ENCODE measurements around the gene ERGIC1.
"Not testable (repeated sequence)": the region's sequence is repeated elsewhere in the genome, so short reads cannot be mapped to it uniquely, and the experiment has no call there.

ERGIC1 gene

GRCh38 chr5:172848419-172848818 is 14.4 kb downstream of the ERGIC1 start:
- DNase-seq (ENCODE audit: low read depth in 2 of 2) = no peak

- DNase-seq (ENCODE audit: low read depth in 2 of 2) = no peak
Observed at GRCh38 chr5:172849606-172850453, 15.8 kb downstream of the ERGIC1 start.

- DNase-seq (ENCODE audit: low read depth in 2 of 2) = no peak
Observed at GRCh38 chr5:172850454-172850797, 16.4 kb downstream of the ERGIC1 start.

- not testable (repeated sequence) for DNase-seq (ENCODE audit: low read depth in 2 of 2)
Observed at GRCh38 chr5:172851254-172851653, 17.2 kb downstream of the ERGIC1 start.

GRCh38 chr5:172852490-172853354 is 18.7 kb downstream of the ERGIC1 start:
- no peak for DNase-seq (ENCODE audit: low read depth in 2 of 2)

- DNase-seq (ENCODE audit: low read depth in 2 of 2) = no peak
Observed at GRCh38 chr5:172853355-172853975, 19.4 kb downstream of the ERGIC1 start.

- no peak for DNase-seq (ENCODE audit: low read depth in 2 of 2)
Observed at GRCh38 chr5:172854451-172854871, 20.4 kb downstream of the ERGIC1 start.

- DNase-seq (ENCODE audit: low read depth in 2 of 2) = no peak
Observed at GRCh38 chr5:172854971-172855370, 20.9 kb downstream of the ERGIC1 start.

GRCh38 chr5:172855597-172856292 is 21.7 kb downstream of the ERGIC1 start:
- no peak for DNase-seq (ENCODE audit: low read depth in 2 of 2)

- no peak for DNase-seq (ENCODE audit: low read depth in 2 of 2)
Observed at GRCh38 chr5:172856336-172856735, 22.3 kb downstream of the ERGIC1 start.

GRCh38 chr5:172857982-172858381 is 23.9 kb downstream of the ERGIC1 start:
- no peak for DNase-seq (ENCODE audit: low read depth in 2 of 2)

- DNase-seq (ENCODE audit: low read depth in 2 of 2) = no peak
Observed at GRCh38 chr5:172858511-172858989, 24.5 kb downstream of the ERGIC1 start.

GRCh38 chr5:172858990-172859811 is 25.1 kb downstream of the ERGIC1 start:
- DNase-seq (ENCODE audit: low read depth in 2 of 2) = no peak

- DNase-seq (ENCODE audit: low read depth in 2 of 2) = no peak
Observed at GRCh38 chr5:172859966-172860365, 25.9 kb downstream of the ERGIC1 start.

GRCh38 chr5:172860520-172861443 is 26.7 kb downstream of the ERGIC1 start:
- DNase-seq (ENCODE audit: low read depth in 2 of 2) = no peak

- no peak for DNase-seq (ENCODE audit: low read depth in 2 of 2)
Observed at GRCh38 chr5:172861461-172861860, 27.4 kb downstream of the ERGIC1 start.

- no peak for DNase-seq (ENCODE audit: low read depth in 2 of 2)
Observed at GRCh38 chr5:172862165-172862801, 28.2 kb downstream of the ERGIC1 start.

GRCh38 chr5:172864171-172864570 is 30.1 kb downstream of the ERGIC1 start:
- not testable (repeated sequence) for DNase-seq (ENCODE audit: low read depth in 2 of 2)

GRCh38 chr5:172864747-172865146 is 30.7 kb downstream of the ERGIC1 start:
- no peak for DNase-seq (ENCODE audit: low read depth in 2 of 2)

Measured in stimulated activated CD8-positive, alpha-beta memory T cell treated with anti-CD3 and anti-CD28 coated beads, Interleukin-7, amount 100 ng/mL, for 1 hour (primary cell).